HG02943 (cell line): Measurements from ENCODE around the gene CD47.

ENCODE experiments used
- ATAC-seq: cut with Tn5 transposase; IDR thresholded peaks from one replicate; pipeline ENCODE4 v1.9.1; 2021; ENCODE audit warnings: mild to moderate bottlenecking, low read depth, moderate library complexity; ENCODE audit not compliant: unreplicated experiment

CD47 gene

GRCh38 chr3:108118038-108118768 is 27.4 kb upstream of the CD47 start:
- no peak for ATAC-seq

GRCh38 chr3:108117241-108117775 is 26.5 kb upstream of the CD47 start:
- no peak for ATAC-seq

- ATAC-seq: no peak
Measured at GRCh38 chr3:108114423-108115065, 23.7 kb upstream of the CD47 start.

GRCh38 chr3:108113975-108114374 is 23.1 kb upstream of the CD47 start:
- ATAC-seq: no peak

- no peak for ATAC-seq
Measured at GRCh38 chr3:108110934-108111333, 20.1 kb upstream of the CD47 start.

GRCh38 chr3:108108416-108108815 is 17.6 kb upstream of the CD47 start:
- ATAC-seq: no peak

GRCh38 chr3:108106449-108106848 is 15.6 kb upstream of the CD47 start:
- ATAC-seq: no peak

- ATAC-seq: no peak
Measured at GRCh38 chr3:108106031-108106430, 15.2 kb upstream of the CD47 start.

- no peak for ATAC-seq
Measured at GRCh38 chr3:108103886-108104797, 13.3 kb upstream of the CD47 start.

- no peak for ATAC-seq
Measured at GRCh38 chr3:108103040-108103751, 12.4 kb upstream of the CD47 start.

- ATAC-seq: no peak
Measured at GRCh38 chr3:108102420-108103039, 11.7 kb upstream of the CD47 start.

- peak; percentile 91 for ATAC-seq
Measured at GRCh38 chr3:108100906-108101660, 10.3 kb upstream of the CD47 start.

GRCh38 chr3:108099679-108100428 is 9.0 kb upstream of the CD47 start:
- ATAC-seq: peak; percentile 26

GRCh38 chr3:108099244-108099643 is 8.4 kb upstream of the CD47 start:
- ATAC-seq: no peak

GRCh38 chr3:108098003-108098370 is 7.2 kb upstream of the CD47 start:
- no peak for ATAC-seq

GRCh38 chr3:108097322-108098002 is 6.6 kb upstream of the CD47 start:
- ATAC-seq: no peak

- ATAC-seq: no peak
Measured at GRCh38 chr3:108096532-108097321, 5.9 kb upstream of the CD47 start.
